HT-29 (cell line): ENCODE data around the gene ASB2. TPM values are rescaled to one million over a fixed set of nuclear protein-coding genes. Genes with fewer than 3 reads are reported as not detected.

Experiments used
- DNase-seq: peaks from one replicate; pipeline ENCODE4 v3.0.0-alpha.2; 2015; ENCODE audit warnings: low spot score
- total RNA-seq: library from RNA; depleted of rRNA; stranded (reverse); fragments of >200 nt; shearing (Covaris generic); gene quantifications from 2 replicates; pipeline ENCODE4 v1.2.3, GENCODE V29; 2014

The ASB2 gene
- total RNA-seq, 1 experiment from 2014 or later = 0.05 TPM

- DNase-seq = no peak
Observed at GRCh38 chr14:93929048-93929535, 47.3 kb downstream of the ASB2 start.

- DNase-seq = no peak
Observed at GRCh38 chr14:93928184-93929047, 48.0 kb downstream of the ASB2 start.

GRCh38 chr14:93927800-93928145 lies 48.6 kb downstream of the ASB2 start:
- no peak for DNase-seq

- DNase-seq = no peak
Observed at GRCh38 chr14:93926873-93927799, 49.2 kb downstream of the ASB2 start, which contains the start of gene FAM181A. FAM181A (plus strand) TSS chr14:93927344; CDS start chr14:93928286, 942 bp downstream.

- DNase-seq = no peak
Observed at GRCh38 chr14:93926245-93926872, 50.0 kb downstream of the ASB2 start.

GRCh38 chr14:93925374-93925895 lies 50.9 kb downstream of the ASB2 start:
- no peak for DNase-seq

- no peak for DNase-seq
Observed at GRCh38 chr14:93924592-93925355, 51.6 kb downstream of the ASB2 start.

- DNase-seq = no peak
Observed at GRCh38 chr14:93923626-93924025, 52.7 kb downstream of the ASB2 start.

GRCh38 chr14:93921001-93921806 lies 55.2 kb downstream of the ASB2 start:
- no peak for DNase-seq

GRCh38 chr14:93917141-93917540 lies 59.2 kb downstream of the ASB2 start:
- no peak for DNase-seq

- no peak for DNase-seq
Observed at GRCh38 chr14:93916498-93916897, 59.9 kb downstream of the ASB2 start.

GRCh38 chr14:93915800-93916199 lies 60.6 kb downstream of the ASB2 start:
- DNase-seq = no peak

GRCh38 chr14:93915070-93915705 lies 61.2 kb downstream of the ASB2 start:
- no peak for DNase-seq

- no peak for DNase-seq
Observed at GRCh38 chr14:93914278-93914677, 62.1 kb downstream of the ASB2 start.

- DNase-seq = no peak
Observed at GRCh38 chr14:93912782-93913181, 63.6 kb downstream of the ASB2 start.

- DNase-seq = no peak
Observed at GRCh38 chr14:93911975-93912615, 64.3 kb downstream of the ASB2 start.

- DNase-seq = no peak
Observed at GRCh38 chr14:93909429-93910128, 66.8 kb downstream of the ASB2 start.
